Renal cortex interstitium (tissue), 11 donors: ENCODE data around the gene C22orf15. TPM values are rescaled to one million over a fixed set of nuclear protein-coding genes. Genes with fewer than 3 reads are reported as not detected.

Source experiments
- DNase-seq, 11 donors: peaks; one replicate each; pipeline ENCODE4 v3.0.0-alpha.2; 2013; ENCODE audit warnings: low read depth in 9 of 11, low spot score in 4 of 11; ENCODE audit errors: extremely low read depth in 1 of 11
- polyA plus RNA-seq, 3 donors: library from polyadenylated mRNA; unstranded; fragments of 120-200 nt; gene quantifications; one replicate each; pipeline ENCODE4 v1.2.1, GENCODE V29; 2013; ENCODE audit not compliant: insufficient read length in 3 of 3

Gene C22orf15
- polyA plus RNA-seq, 3 donors, result 2.4 to 3.5 (median 3.2) TPM

DNA sequence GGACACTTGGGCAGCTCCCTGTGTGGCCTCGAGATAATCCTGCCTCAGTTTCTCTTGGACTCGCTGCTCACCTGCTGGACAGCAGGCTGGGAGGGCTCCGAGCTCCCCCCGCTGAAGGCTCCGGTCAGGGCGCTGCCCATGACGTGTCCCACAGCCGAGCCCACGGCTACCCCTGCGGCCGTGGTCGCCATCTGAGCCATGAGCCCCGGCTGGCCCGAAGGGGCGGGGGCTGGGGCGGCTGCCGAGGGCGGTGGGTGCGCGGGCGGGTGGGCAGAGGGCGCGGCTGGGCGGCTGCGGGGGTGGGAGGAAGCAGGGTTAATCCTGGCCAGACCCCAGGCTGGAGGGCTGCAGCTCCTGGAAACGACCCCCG lies 4.5 kb downstream of the C22orf15 start:
- no peak for DNase-seq

DNA sequence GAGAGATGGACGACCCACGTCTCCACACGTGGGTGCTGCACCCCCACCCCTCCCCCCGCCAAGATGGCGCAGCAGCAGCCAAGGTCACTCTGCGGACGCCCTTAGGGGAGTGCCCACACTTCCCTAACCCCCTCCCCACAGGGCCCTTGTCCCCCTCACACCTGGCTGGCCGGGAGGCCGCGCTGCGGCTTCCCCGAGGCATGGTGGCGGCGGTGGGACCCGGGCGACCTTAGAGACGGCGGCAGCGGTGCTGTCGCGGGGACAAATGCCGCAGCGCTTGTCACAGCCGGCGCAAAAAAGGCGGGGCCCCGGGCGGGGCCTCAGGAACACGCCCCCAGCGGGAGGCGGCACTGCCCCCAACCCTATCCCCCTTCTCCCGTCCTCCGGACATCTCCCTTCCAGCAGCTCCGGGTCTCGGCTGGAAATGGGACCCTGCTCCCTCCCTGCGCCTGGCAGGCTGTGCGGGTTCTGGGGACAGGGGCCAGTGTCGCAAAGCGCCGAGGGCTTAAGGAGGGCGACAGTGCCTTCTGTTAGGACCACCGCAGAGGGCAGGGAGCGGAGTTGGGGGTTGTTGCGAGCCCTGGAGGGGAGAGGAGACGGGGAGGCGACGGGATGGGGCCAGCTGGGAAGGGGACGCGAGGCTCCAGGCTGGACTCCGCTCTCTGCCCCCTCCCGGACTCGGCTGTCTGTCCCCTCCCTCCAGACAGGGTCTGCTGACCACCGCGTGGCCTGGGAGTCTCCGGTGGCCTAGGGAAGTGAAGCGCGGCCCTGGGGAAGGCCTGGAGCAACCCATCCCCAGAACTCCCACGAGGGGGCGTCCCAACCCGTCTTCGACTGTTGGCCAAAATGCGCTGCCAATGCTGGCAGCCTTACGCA lies 5.1 kb downstream of the C22orf15 start, which contains the start of gene CHCHD10:
Gene CHCHD10 (minus strand): TSS at position 300 of the 876 bp plus-strand sequence. CDS start 98 bp downstream, at position 202.
- DNase-seq, result peak in 9 of 11 donors; percentile 78 to 85 (median 84)

- DNase-seq, result no peak
Measured at GRCh38 chr22:23769321-23769965, 6.7 kb downstream of the C22orf15 start.

- no peak for DNase-seq
Measured at GRCh38 chr22:23772315-23772648, 9.5 kb downstream of the C22orf15 start.

- peak in 1 of 11 donors; percentile 49 for DNase-seq
Measured at GRCh38 chr22:23772649-23773473, 10.1 kb downstream of the C22orf15 start, which contains the start of gene MMP11. TSS of gene MMP11 (plus strand) at chr22:23772849. CDS start at chr22:23772871, 22 bp downstream.

GRCh38 chr22:23773483-23774113 lies 10.8 kb downstream of the C22orf15 start:
- DNase-seq, result no peak

GRCh38 chr22:23774114-23774921 lies 11.5 kb downstream of the C22orf15 start:
- DNase-seq, result no peak

DNA sequence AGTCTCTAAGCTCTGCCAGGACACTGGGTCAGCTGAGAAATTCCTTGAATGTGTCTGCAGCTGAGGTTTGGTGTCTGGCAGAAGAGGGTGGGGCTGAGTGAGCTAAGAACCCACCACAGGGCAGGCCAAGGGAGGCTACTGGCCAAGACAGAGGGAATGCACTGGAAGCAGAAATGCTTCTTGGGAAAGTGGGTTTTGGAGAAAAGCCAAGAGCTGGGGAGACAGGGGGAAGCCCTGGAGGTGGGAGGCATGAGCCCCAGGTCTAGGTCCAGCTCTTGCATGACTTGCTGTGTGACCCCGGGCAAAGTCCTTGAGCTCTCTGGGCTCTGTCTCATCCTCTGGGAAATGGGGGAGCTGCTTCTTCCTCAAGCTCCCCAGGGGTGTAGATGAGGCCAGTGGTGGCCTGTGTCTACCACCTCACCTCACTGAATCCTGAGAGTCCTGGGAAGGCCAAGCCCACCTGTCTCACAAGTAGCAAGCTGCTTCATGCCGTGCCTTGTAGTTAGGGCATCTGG lies 12.2 kb downstream of the C22orf15 start:
- no peak for DNase-seq

DNA sequence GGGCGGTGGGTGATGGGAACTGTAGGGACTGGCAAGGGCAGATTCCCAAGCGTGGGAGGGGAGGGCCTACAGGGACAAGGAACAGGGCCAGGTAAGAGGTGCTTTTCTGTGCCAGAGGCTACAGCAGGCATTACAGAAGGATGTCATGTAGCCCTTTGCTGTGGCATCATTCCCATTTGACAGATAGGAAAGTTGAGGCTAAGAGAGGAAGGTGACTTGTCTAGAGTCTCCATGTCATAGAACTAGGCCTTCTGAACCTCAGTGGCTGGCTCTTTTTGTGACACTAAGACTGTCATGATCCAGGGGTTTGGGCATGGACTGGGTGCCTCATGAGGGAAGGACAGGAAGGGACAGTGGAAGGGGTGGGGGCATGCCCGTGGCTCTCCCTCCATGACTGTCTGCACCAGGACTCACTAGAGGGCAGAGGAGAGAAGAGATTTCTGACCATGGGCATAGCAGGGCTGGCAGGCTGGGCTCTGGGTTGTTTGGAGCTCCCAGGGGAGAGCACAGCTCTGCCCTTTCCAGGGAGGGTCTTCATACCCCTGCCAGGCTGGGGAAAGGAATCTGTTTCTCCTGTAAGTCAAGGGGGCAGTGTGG lies 13.1 kb downstream of the C22orf15 start:
- DNase-seq, result no peak

- DNase-seq, result no peak
Measured at GRCh38 chr22:23777776-23778576, 15.2 kb downstream of the C22orf15 start.

- no peak for DNase-seq
Measured at GRCh38 chr22:23778577-23778900, 15.7 kb downstream of the C22orf15 start.

GRCh38 chr22:23779083-23779482 lies 16.3 kb downstream of the C22orf15 start:
- no peak for DNase-seq

DNA sequence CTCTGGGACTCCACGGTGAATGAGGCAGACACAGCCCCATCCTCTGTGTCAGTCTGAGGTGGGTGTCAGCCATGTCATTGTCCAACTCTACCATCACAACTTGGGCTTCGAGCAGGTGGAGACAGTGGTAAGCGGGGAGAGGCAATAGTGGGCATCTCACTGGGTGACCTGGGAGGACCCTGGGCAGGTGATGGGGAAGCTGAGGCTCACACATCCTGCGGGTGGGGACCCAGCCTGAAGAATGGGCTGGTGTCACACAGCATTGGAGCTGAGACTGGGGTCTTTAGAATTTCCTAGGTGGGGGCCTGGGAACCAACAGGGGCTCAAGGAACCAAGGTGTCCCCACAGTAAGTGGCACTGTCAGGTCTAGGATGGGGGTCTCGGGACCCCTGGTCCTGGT lies 16.9 kb downstream of the C22orf15 start:
- no peak for DNase-seq

DNA sequence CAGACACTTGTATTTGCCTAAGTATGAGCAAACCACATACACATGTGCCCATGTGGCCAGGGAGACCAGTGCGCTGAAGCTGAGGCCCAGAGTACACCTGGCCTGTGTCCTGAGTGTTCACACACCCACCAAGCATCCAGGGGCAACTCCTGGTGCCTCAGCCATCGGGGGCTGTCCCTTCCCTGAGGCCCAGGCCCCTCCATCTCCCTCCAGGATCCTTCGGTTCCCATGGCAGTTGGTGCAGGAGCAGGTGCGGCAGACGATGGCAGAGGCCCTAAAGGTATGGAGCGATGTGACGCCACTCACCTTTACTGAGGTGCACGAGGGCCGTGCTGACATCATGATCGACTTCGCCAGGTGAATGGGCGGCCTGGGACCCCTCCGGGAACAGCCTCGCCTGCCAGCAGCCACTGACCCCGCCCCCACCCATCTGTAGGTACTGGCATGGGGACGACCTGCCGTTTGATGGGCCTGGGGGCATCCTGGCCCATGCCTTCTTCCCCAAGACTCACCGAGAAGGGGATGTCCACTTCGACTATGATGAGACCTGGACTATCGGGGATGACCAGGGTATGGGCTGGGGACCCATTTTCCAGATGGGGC lies 17.5 kb downstream of the C22orf15 start:
- no peak for DNase-seq

DNA sequence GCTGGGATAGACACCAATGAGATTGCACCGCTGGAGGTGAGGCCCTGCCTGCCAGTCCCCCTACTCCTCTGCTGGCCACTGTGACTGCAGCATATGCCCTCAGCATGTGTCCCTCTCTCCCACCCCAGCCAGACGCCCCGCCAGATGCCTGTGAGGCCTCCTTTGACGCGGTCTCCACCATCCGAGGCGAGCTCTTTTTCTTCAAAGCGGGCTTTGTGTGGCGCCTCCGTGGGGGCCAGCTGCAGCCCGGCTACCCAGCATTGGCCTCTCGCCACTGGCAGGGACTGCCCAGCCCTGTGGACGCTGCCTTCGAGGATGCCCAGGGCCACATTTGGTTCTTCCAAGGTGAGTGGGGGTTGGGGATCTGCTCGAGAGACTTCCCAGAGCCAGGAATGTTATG lies 18.3 kb downstream of the C22orf15 start:
- no peak for DNase-seq

- no peak for DNase-seq
Measured at GRCh38 chr22:23781511-23782183, 18.9 kb downstream of the C22orf15 start.
